B cell (primary cell): ENCODE data around the gene COX10. TPM values are rescaled to one million over a fixed set of nuclear protein-coding genes. Genes with fewer than 3 reads are reported as not detected.

ENCODE experiments used
- ATAC-seq: fragments of 200-7000 bp; cut with Tn5 transposase; one replicate; pipeline ENCODE4 v1.10.0; 2021; ENCODE audit warnings: low read depth, mild to moderate bottlenecking, moderate number of reproducible peaks, moderate library complexity
- CTCF ChIA-PET: fragments of 350-600 bp; sonication (Branson Sonifier 250); formaldehyde crosslinking; loops from one replicate; lab custom pipeline; 2021; ENCODE audit warnings: antibody characterized with exemption, inconsistent platforms; lab: Charles Lee
- POLR2A ChIA-PET: fragments of 350-600 bp; sonication (Branson Sonifier 250); formaldehyde crosslinking; loops from one replicate; lab custom pipeline; 2021; ENCODE audit warnings: antibody characterized with exemption; lab: Charles Lee
- DNase-seq: peaks from one replicate; pipeline ENCODE4 v3.0.0; 2013
- H2AFZ ChIP-seq: 2 replicates; pipeline ENCODE4 v1.6.1; 2012; ENCODE audit warnings: mild to moderate bottlenecking, low read depth, low read length; ENCODE audit not compliant: insufficient read depth, poor library complexity, severe bottlenecking
- H3K27ac ChIP-seq, 2 donors: 1 replicate in 1 of 2; 2 replicates in 1 of 2; pipeline ENCODE4 v1.5.1; 2012 to 2013; ENCODE audit warnings: low read length in 2 of 2, mild to moderate bottlenecking in 2 of 2, moderate library complexity in 1 of 2
- H3K27me3 ChIP-seq, 4 experiments: fragments of 200-600 bp in 1 of 4; sonication (generic) in 1 of 4; replicated peaks in 1 of 4; 1 replicate in 2 of 4; 2 replicates in 2 of 4; pipeline versions ENCODE4 v1.6.1 to v1.7.0; 2013 to 2016; ENCODE audit warnings: low read length in 3 of 4, mild to moderate bottlenecking in 2 of 4, mixed read lengths in 1 of 4, moderate library complexity in 1 of 4; ENCODE audit not compliant: insufficient read depth in 4 of 4, control insufficient read depth in 3 of 4; ENCODE audit errors: control extremely low read depth in 1 of 4
- H3K36me3 ChIP-seq, 2 experiments: replicated peaks in 1 of 2; 1 replicate in 1 of 2; 2 replicates in 1 of 2; pipeline versions ENCODE4 v1.6.1 to v1.7.1; 2013; ENCODE audit warnings: low read length in 1 of 2; ENCODE audit not compliant: insufficient read depth in 2 of 2, control insufficient read depth in 1 of 2; ENCODE audit errors: control extremely low read depth in 1 of 2, extremely low read depth in 1 of 2
- H3K4me1 ChIP-seq, 2 donors: fragments of 200-600 bp in 1 of 2; sonication (generic) in 1 of 2; 1 replicate in 1 of 2; 2 replicates in 1 of 2; pipeline versions ENCODE4 v1.5.1 to v1.6.1; 2013 to 2017; ENCODE audit warnings: low read length in 2 of 2; ENCODE audit not compliant: control insufficient read depth in 2 of 2, insufficient read depth in 2 of 2
- H3K4me2 ChIP-seq: replicated peaks from 2 replicates; pipeline ENCODE3; 2012; ENCODE audit warnings: mild to moderate bottlenecking, low read depth, low read length; ENCODE audit not compliant: poor library complexity, severe bottlenecking
- H3K4me3 ChIP-seq, 5 experiments: fragments of 200-600 bp in 1 of 5; sonication (generic) in 1 of 5; 1 replicate in 3 of 5; 2 replicates in 2 of 5; pipeline versions ENCODE4 v1.5.1 to v1.7.0; 2011 to 2016; ENCODE audit warnings: low read length in 4 of 5, mild to moderate bottlenecking in 4 of 5, low read depth in 2 of 5, control low read depth in 1 of 5, moderate library complexity in 1 of 5; ENCODE audit not compliant: insufficient read depth in 1 of 5; ENCODE audit errors: control extremely low read depth in 1 of 5, extremely low read depth in 1 of 5
- H3K79me2 ChIP-seq: fragments of 200-600 bp; sonication (generic); one replicate; pipeline ENCODE4 v1.6.0; 2016; ENCODE audit warnings: low read length; ENCODE audit not compliant: control insufficient read depth, insufficient read depth
- H3K9ac ChIP-seq: fragments of 200-600 bp; sonication (generic); 2 replicates; pipeline ENCODE4 v1.6.1; 2017; ENCODE audit warnings: mild to moderate bottlenecking, low read length, moderate library complexity
- H3K9me3 ChIP-seq, 3 donors: one replicate each; pipeline versions ENCODE4 v1.6.1 to v1.7.1; 2013; ENCODE audit warnings: low read length in 2 of 3; ENCODE audit not compliant: control insufficient read depth in 2 of 3, insufficient read depth in 1 of 3; ENCODE audit errors: control extremely low read depth in 1 of 3
- H4K20me1 ChIP-seq: 2 replicates; pipeline ENCODE4 v1.6.0; 2012; ENCODE audit warnings: mild to moderate bottlenecking, low read length; ENCODE audit not compliant: insufficient read depth, control insufficient read depth, poor library complexity, severe bottlenecking
- H3K27ac Mint-ChIP-seq: one replicate; pipeline ENCODE4 v1.8.0; 2021; ENCODE audit warnings: mixed read lengths
- H3K27me3 Mint-ChIP-seq: one replicate; pipeline ENCODE4 v1.8.0; 2021; ENCODE audit warnings: mixed read lengths
- H3K4me1 Mint-ChIP-seq: one replicate; pipeline ENCODE4 v1.8.0; 2021; ENCODE audit warnings: mixed read lengths
- H3K4me3 Mint-ChIP-seq: one replicate; pipeline ENCODE4 v1.8.0; 2021; ENCODE audit warnings: mixed read lengths
- H3K9me3 Mint-ChIP-seq: one replicate; pipeline ENCODE4 v1.8.0; 2022; ENCODE audit warnings: mixed read lengths; ENCODE audit not compliant: insufficient read depth
- CTCF ChIP-seq: fragments of 200-600 bp; IDR thresholded peaks from one replicate; pipeline ENCODE4 v1.8.0; 2022; ENCODE audit warnings: antibody characterized with exemption, mild to moderate bottlenecking
- EZH2 ChIP-seq: IDR thresholded peaks from 2 replicates; pipeline ENCODE4 v1.6.1; 2012; ENCODE audit warnings: borderline replicate concordance, low read depth, mild to moderate bottlenecking, moderate library complexity, low read length; ENCODE audit not compliant: insufficient read depth, poor library complexity, severe bottlenecking
- WGBS: methylation state at CpG from one replicate; pipeline ENCODE4 v1.1.5; 2013; ENCODE audit warnings: missing lambda C conversion rate; ENCODE audit not compliant: insufficient coverage; 5-methylcytosine and 5-hydroxymethylcytosine counted together
- intact Hi-C: fragments of 100-400 bp; cut with micrococcal nuclease; formaldehyde crosslinking; loops from one replicate; pipeline ENCODE4 v1.10.0; 2022
- polyA plus RNA-seq: library from polyadenylated mRNA; depleted of rRNA; stranded (reverse); fragments of >200 nt; gene quantifications from 2 replicates; pipeline ENCODE4 v1.2.3, GENCODE V29; 2012
- total RNA-seq, 2 donors: library from RNA; stranded (reverse); fragments of 120-200 nt in 1 of 2; gene quantifications; 1 replicate in 1 of 2; 2 replicates in 1 of 2; pipeline versions ENCODE4 v1.2.3 to v1.2.4, GENCODE V29; 2013 to 2022

COX10 gene
- total and polyA plus RNA-seq, 2 donors (not counting 1 experiment from before 2014, with no cell fraction given), result 21.8 to 23.3 TPM

GRCh38 chr17:14048169-14048568 lies 21.1 kb upstream of the COX10 start:
- Histone ChIP-seq H3K9ac (no peak overlapping the region), H2AFZ (no peak overlapping the region), H3K27me3 (no peaks in the 10 kb centered on the region), H3K9me3 (no peaks in the 10 kb centered on the region), H3K4me3 (no peak overlapping the region), H3K4me2 (no peak overlapping the region), H3K4me1 (no peaks in the 10 kb centered on the region), H3K36me3 (peaks cover 4 to 7% of the 10 kb centered on the region in 2 experiments), H3K27ac (no peak overlapping the region), H3K79me2 (no peaks in the 10 kb centered on the region), H4K20me1 (no peaks in the 10 kb centered on the region)
- Mint-ChIP-seq H3K4me1 (no peaks in the 10 kb centered on the region), H3K27me3 (no peaks in the 10 kb centered on the region), H3K27ac (no peak overlapping the region), H3K9me3 (no peaks in the 10 kb centered on the region), H3K4me3 (no peak overlapping the region)
- intact Hi-C loops, result no loop called here
- ChIA-PET CTCF (no interaction called here), POLR2A (no interaction called here)
- ATAC-seq (no peak), DNase-seq (no peak)
- TF ChIP-seq CTCF (peak; percentile 35), EZH2 (no peak)

- DNase-seq (no peak), ATAC-seq (no peak)
- Histone ChIP-seq H2AFZ (no peak overlapping the region), H3K27me3 (no peaks in the 10 kb centered on the region), H3K36me3 (peaks cover 4 to 7% of the 10 kb centered on the region in 2 experiments), H3K79me2 (no peaks in the 10 kb centered on the region), H3K27ac (no peak overlapping the region), H3K9me3 (no peaks in the 10 kb centered on the region), H3K4me2 (no peak overlapping the region), H3K4me1 (no peaks in the 10 kb centered on the region), H4K20me1 (no peaks in the 10 kb centered on the region), H3K4me3 (no peak overlapping the region), H3K9ac (no peak overlapping the region)
- intact Hi-C loops, result no loop called here
- H3K4me1 Mint-ChIP-seq, result no peaks in the 10 kb centered on the region
- no peak overlapping the region for H3K27ac Mint-ChIP-seq
- POLR2A ChIA-PET, result no interaction called here
- no peak overlapping the region for H3K4me3 Mint-ChIP-seq
- CTCF ChIA-PET, result no interaction called here
- TF ChIP-seq CTCF, result no peak
- TF ChIP-seq EZH2, result no peak
- H3K27me3 Mint-ChIP-seq, result no peaks in the 10 kb centered on the region
- H3K9me3 Mint-ChIP-seq, result no peaks in the 10 kb centered on the region
- 98% methylated on average over 2 of the region's 5 CpGs for WGBS
Observed at GRCh38 chr17:14050616-14051015, 18.7 kb upstream of the COX10 start.
